ENCODE data around the gene GATAD2A. TPM values are rescaled to one million over a fixed set of nuclear protein-coding genes. Genes with fewer than 3 reads are reported as not detected.

The GATAD2A gene
- total and polyA plus RNA-seq, 2 of the 13 experiments (the other 11 are each of a cell fraction or from before 2014, with no cell fraction given) = 16.8 to 28.6 TPM

GRCh38 chr19:19404879-19405860 lies at the start of gene GATAD2A (continued):
- TF ChIP-seq YEATS2 (CRISPR knock-in tag; IDR thresholded peaks at IDR 0.05; ENCODE audit: borderline replicate concordance) (peak; percentile 40; the same call in 1 of the 2 replicates), TBX2 (CRISPR knock-in tag; IDR thresholded peaks at IDR 0.05; ENCODE audit: borderline replicate concordance) (peak; percentile 96), PAF1 (CRISPR knock-in tag; IDR thresholded peaks at IDR 0.05) (no peak), ZFY (CRISPR knock-in tag; IDR thresholded peaks at IDR 0.05) (peak; percentile 77), HNRNPL (IDR thresholded peaks at IDR 0.05; ENCODE audit: low read depth, low read length) (no peak), ZNF792 (CRISPR knock-in tag; IDR thresholded peaks at IDR 0.05) (peak; percentile 81; the same call in 1 of the 2 replicates), ZNF556 (CRISPR knock-in tag; IDR thresholded peaks at IDR 0.05; ENCODE audit: borderline replicate concordance) (peak; percentile 72; the same call in 1 of the 2 replicates), CHCHD3 (CRISPR knock-in tag; IDR thresholded peaks at IDR 0.05) (peak; percentile 85; the same call in 1 of the 2 replicates), GABPA (IDR thresholded peaks at IDR 0.05; ENCODE audit: low read depth, low read length) (peak; percentile 66), GABPA (CRISPR knock-in tag; IDR thresholded peaks at IDR 0.05; ENCODE audit: low read depth) (peak; percentile 64; the same call in 1 of the 2 replicates), ZNF296 (CRISPR knock-in tag; conservative IDR thresholded peaks at IDR 0.05) (0 out of 2 replicates have a peak, but pooled peaks have one; percentile 32), ZNF460 (CRISPR knock-in tag; IDR thresholded peaks at IDR 0.05; ENCODE audit: borderline replicate concordance) (no peak; the same call in 1 of the 2 replicates), TP53 (CRISPR knock-in tag; conservative IDR thresholded peaks at IDR 0.05) (peak; percentile 85; the same call in 1 of the 2 replicates), HNRNPUL1 (IDR thresholded peaks at IDR 0.05; ENCODE audit: low read depth, low read length) (0 out of 2 replicates have a peak, but pooled peaks have one; percentile 52), MXD1 (CRISPR knock-in tag; IDR thresholded peaks at IDR 0.05) (peak; percentile 96), ZNF274 (CRISPR knock-in tag; IDR thresholded peaks at IDR 0.05) (peak; percentile 98), ZMAT5 (CRISPR knock-in tag; IDR thresholded peaks at IDR 0.05; ENCODE audit: borderline replicate concordance, low read depth) (no peak), ZNF232 (CRISPR knock-in tag; IDR thresholded peaks at IDR 0.05; ENCODE audit: borderline replicate concordance) (peak; percentile 82), HMG20B (CRISPR knock-in tag; conservative IDR thresholded peaks at IDR 0.05) (peak; percentile 16; the same call in 1 of the 2 replicates), ZNF704 (CRISPR knock-in tag; IDR thresholded peaks at IDR 0.05; ENCODE audit: borderline replicate concordance) (peak; percentile 91), ZNF510 (CRISPR knock-in tag; IDR thresholded peaks at IDR 0.05; ENCODE audit: low read depth) (peak; percentile 85), SMAD1 (CRISPR knock-in tag; IDR thresholded peaks at IDR 0.05; ENCODE audit: borderline replicate concordance, low read depth) (peak; percentile 66; the same call in 1 of the 2 replicates), ZBTB34 (CRISPR knock-in tag; IDR thresholded peaks at IDR 0.05) (peak; percentile 59; the same call in 1 of the 2 replicates), ZFP36L1 (CRISPR knock-in tag; IDR thresholded peaks at IDR 0.05) (peak; percentile 85; the same call in 1 of the 2 replicates), REXO4 (CRISPR knock-in tag; IDR thresholded peaks at IDR 0.05; ENCODE audit: borderline replicate concordance) (0 out of 2 replicates have a peak, but pooled peaks have one; percentile 15), MTF1 (CRISPR knock-in tag; IDR thresholded peaks at IDR 0.05) (peak; percentile 72; the same call in 1 of the 2 replicates)
